Keratinocyte (primary cell): ENCODE measurements around the gene PLP1.
"Not testable (repeated sequence)": the region's sequence is repeated elsewhere in the genome, so short reads cannot be mapped to it uniquely, and the experiment has no call there.

Source experiments
- EZH2 ChIP-seq: IDR thresholded peaks from one replicate; pipeline ENCODE4 v1.6.1; 2012; ENCODE audit warnings: inconsistent platforms, mild to moderate bottlenecking, low read length, moderate library complexity
- TF ChIP-seq, protein P1 (sequence below), 3 experiments: IDR thresholded peaks in 1 of 3; conservative IDR thresholded peaks in 1 of 3; optimal IDR thresholded peaks in 1 of 3; 2 replicates in 2 of 3; 3 replicates in 1 of 3; pipeline versions ENCODE3 to v1.5.1; 2011; ENCODE audit warnings: low read length in 3 of 3, mild to moderate bottlenecking in 3 of 3, moderate library complexity in 2 of 3, control low read depth in 1 of 3, inconsistent platforms in 1 of 3; ENCODE audit not compliant: insufficient read depth in 2 of 3; ENCODE audit errors: extremely low read depth in 1 of 3

DNA sequence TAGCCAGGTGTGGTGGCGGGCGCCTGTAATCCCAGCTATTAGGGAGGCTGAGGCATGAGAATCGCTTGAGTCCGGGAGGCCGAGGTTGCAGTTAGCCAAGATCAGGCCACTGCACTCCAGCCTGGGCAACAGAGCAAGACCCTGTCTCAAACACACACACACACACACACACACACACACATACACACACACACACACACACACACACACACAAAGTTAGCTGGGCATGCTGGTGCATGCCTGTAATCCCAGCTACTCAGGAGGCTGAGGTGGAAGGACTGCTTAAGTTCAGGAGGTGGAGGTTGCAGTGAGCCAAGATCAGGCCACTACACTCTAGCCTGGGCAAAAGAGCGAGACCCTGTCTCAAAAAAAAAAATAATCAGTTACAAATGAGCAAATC lies 44.2 kb downstream of the PLP1 start:
- TF ChIP-seq, protein P1, sequence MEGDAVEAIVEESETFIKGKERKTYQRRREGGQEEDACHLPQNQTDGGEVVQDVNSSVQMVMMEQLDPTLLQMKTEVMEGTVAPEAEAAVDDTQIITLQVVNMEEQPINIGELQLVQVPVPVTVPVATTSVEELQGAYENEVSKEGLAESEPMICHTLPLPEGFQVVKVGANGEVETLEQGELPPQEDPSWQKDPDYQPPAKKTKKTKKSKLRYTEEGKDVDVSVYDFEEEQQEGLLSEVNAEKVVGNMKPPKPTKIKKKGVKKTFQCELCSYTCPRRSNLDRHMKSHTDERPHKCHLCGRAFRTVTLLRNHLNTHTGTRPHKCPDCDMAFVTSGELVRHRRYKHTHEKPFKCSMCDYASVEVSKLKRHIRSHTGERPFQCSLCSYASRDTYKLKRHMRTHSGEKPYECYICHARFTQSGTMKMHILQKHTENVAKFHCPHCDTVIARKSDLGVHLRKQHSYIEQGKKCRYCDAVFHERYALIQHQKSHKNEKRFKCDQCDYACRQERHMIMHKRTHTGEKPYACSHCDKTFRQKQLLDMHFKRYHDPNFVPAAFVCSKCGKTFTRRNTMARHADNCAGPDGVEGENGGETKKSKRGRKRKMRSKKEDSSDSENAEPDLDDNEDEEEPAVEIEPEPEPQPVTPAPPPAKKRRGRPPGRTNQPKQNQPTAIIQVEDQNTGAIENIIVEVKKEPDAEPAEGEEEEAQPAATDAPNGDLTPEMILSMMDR (optimal IDR thresholded peaks at IDR 0.05 in 1 of 3, IDR thresholded peaks at IDR 0.05 in 1 of 3, conservative IDR thresholded peaks at IDR 0.05 in 1 of 3; ENCODE audit: extremely low read depth in 1 of 3, insufficient read depth in 2 of 3, low read length in 3 of 3): not testable (repeated sequence)
- TF ChIP-seq EZH2: not testable (repeated sequence)
